ENCODE results near the gene NCLN.

Gene NCLN

GRCh38 chr19:3142292-3142670, 43.4 kb upstream of the NCLN start:
- no peak for TF ChIP-seq CTCF (IDR thresholded peaks at IDR 0.05; ENCODE audit: extremely low read depth, missing control alignments)
- DNase-seq (ENCODE audit: low spot score) = no peak

- DNase-seq (ENCODE audit: low spot score) = no peak
- TF ChIP-seq CTCF (IDR thresholded peaks at IDR 0.05; ENCODE audit: extremely low read depth, missing control alignments) = no peak
Measured at GRCh38 chr19:3142781-3143337, 42.9 kb upstream of the NCLN start.

GRCh38 chr19:3145909-3146676, 39.6 kb upstream of the NCLN start:
- TF ChIP-seq CTCF (IDR thresholded peaks at IDR 0.05; ENCODE audit: extremely low read depth, missing control alignments) = no peak
- no peak for DNase-seq (ENCODE audit: low spot score)

- TF ChIP-seq CTCF (IDR thresholded peaks at IDR 0.05; ENCODE audit: extremely low read depth, missing control alignments) = peak; percentile 58
- DNase-seq (ENCODE audit: low spot score) = peak; percentile 51
Measured at GRCh38 chr19:3146677-3147100, 39.0 kb upstream of the NCLN start.

- no peak for DNase-seq (ENCODE audit: low spot score)
- no peak for TF ChIP-seq CTCF (IDR thresholded peaks at IDR 0.05; ENCODE audit: extremely low read depth, missing control alignments)
Measured at GRCh38 chr19:3148503-3148902, 37.2 kb upstream of the NCLN start.

- no peak for TF ChIP-seq CTCF (IDR thresholded peaks at IDR 0.05; ENCODE audit: extremely low read depth, missing control alignments)
- DNase-seq (ENCODE audit: low spot score) = no peak
Measured at GRCh38 chr19:3149089-3149488, 36.6 kb upstream of the NCLN start.
